Hepatocyte (in vitro differentiated cells): ENCODE data around the gene MUC20.

Experiments
- CTCF ChIP-seq: fragments of 200-600 bp; sonication (generic); IDR thresholded peaks from 2 replicates; pipeline ENCODE4 v1.5.1; 2016; ENCODE audit warnings: antibody characterized with exemption, mild to moderate bottlenecking; ENCODE audit not compliant: poor library complexity
- EZH2phosphoT487 ChIP-seq: fragments of 200-600 bp; sonication (generic); IDR thresholded peaks from one replicate; pipeline ENCODE4 v1.6.1; 2018; ENCODE audit warnings: antibody characterized with exemption, mild to moderate bottlenecking, low read depth, moderate library complexity; ENCODE audit not compliant: unreplicated experiment, severe bottlenecking

DNA sequence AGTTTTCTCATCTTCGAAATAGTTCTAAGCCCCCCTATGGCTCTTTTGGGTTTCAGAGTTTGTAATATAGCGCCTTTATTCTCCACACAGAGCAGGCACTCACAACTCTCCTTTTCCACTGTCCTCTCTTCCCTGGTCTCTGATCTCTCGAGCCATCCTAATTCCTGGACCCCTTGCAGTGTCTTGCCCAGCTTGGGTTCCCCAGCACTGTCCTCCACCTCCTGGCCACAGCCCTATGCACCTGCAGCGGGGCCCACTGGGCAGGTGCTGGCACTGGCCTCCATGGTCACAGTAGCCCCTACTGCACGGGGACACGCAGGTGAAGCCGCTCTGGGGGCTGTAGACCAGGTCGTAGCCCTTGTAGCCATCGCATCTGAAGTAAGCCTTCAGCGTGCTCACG is 27.9 kb downstream of the MUC20 start:
- no peak for TF ChIP-seq EZH2phosphoT487
- no peak for TF ChIP-seq CTCF
